Stimulated activated naive CD4-positive, alpha-beta T cell (primary cell): ENCODE measurements around the gene HOXA3.
A peak's percentile ranks its signal among the peaks of the same experiment; 100 is the strongest.

Experiments
- DNase-seq, 6 experiments: peaks; one replicate each; lab custom pipeline; 2025; lab: John Stamatoyannopoulos, UW

The HOXA3 gene

GRCh38 chr7:27177795-27178320 lies 25.5 kb upstream of the HOXA3 start:
- DNase-seq, result no peak

- no peak for DNase-seq
Observed at GRCh38 chr7:27176962-27177794, 24.8 kb upstream of the HOXA3 start.

- DNase-seq, result no peak
Observed at GRCh38 chr7:27176524-27176845, 24.1 kb upstream of the HOXA3 start.

GRCh38 chr7:27175626-27176523 lies 23.5 kb upstream of the HOXA3 start:
- DNase-seq, result no peak

- DNase-seq, result no peak
Observed at GRCh38 chr7:27174874-27175625, 22.7 kb upstream of the HOXA3 start.

GRCh38 chr7:27173956-27174873 lies 21.8 kb upstream of the HOXA3 start, which contains the start of gene HOXA10:
Gene HOXA10 (minus strand): TSS chr7:27174320. CDS start chr7:27174306, 14 bp downstream.
- DNase-seq, result no peak

GRCh38 chr7:27173511-27173955 lies 21.1 kb upstream of the HOXA3 start:
- DNase-seq, result no peak

GRCh38 chr7:27172823-27173510 lies 20.6 kb upstream of the HOXA3 start:
- no peak for DNase-seq

GRCh38 chr7:27172315-27172774 lies 20.0 kb upstream of the HOXA3 start:
- no peak for DNase-seq

- DNase-seq, result no peak
Observed at GRCh38 chr7:27171637-27172314, 19.4 kb upstream of the HOXA3 start.

- DNase-seq, result no peak
Observed at GRCh38 chr7:27171325-27171636, 18.9 kb upstream of the HOXA3 start.

GRCh38 chr7:27170426-27171324 lies 18.3 kb upstream of the HOXA3 start:
- no peak for DNase-seq

GRCh38 chr7:27169658-27170425 lies 17.5 kb upstream of the HOXA3 start:
- DNase-seq, result no peak

GRCh38 chr7:27168265-27168947 lies 16.0 kb upstream of the HOXA3 start:
- peak in 1 of 6 experiments; percentile 18 for DNase-seq

GRCh38 chr7:27167916-27168264 lies 15.5 kb upstream of the HOXA3 start:
- no peak for DNase-seq

GRCh38 chr7:27166531-27167505 lies 14.4 kb upstream of the HOXA3 start:
- no peak for DNase-seq
